Sciatic nerve (tissue), 2 donors: ENCODE data around the gene RAD51B. TPM values are rescaled to one million over a fixed set of nuclear protein-coding genes. Genes with fewer than 3 reads are reported as not detected.
"Not testable (repeated sequence)": the region's sequence is repeated elsewhere in the genome, so short reads cannot be mapped to it uniquely, and the experiment has no call there.

Source experiments
- ATAC-seq: fragments of 200-7000 bp; cut with Tn5 transposase; one replicate; pipeline ENCODE4 v1.9.1; 2020; ENCODE audit warnings: mild to moderate bottlenecking, moderate library complexity
- DNase-seq: peaks from one replicate; pipeline ENCODE4 v3.0.0-alpha.2; 2020; ENCODE audit warnings: low spot score
- intact Hi-C: fragments of 100-400 bp; cut with DNase I; formaldehyde crosslinking; loops from one replicate; pipeline ENCODE4 v1.14.2; 2022
- total RNA-seq: library from RNA; stranded (reverse); fragmentation: NEBNext Ultra II Directional; extraction: Animal tissue kit (Norgen Biotek cat#: 25700); gene quantifications from one replicate; pipeline ENCODE4 v1.2.1, GENCODE V29; 2021
- donor health status: DM: no; HTN: no; CAD: no.
- donor health status: DM: no; HTN: no; CAD: no.

RAD51B gene
- total RNA-seq, 1 donor from 2014 or later = 30.4 TPM

- intact Hi-C loops = no loop called here
- ATAC-seq = peak; percentile 49
Observed at GRCh38 chr14:68088451-68088854, 268.9 kb downstream of the RAD51B start.

GRCh38 chr14:68089146-68089731 is 269.7 kb downstream of the RAD51B start:
- ATAC-seq (peak; percentile 53), DNase-seq (no peak)

More at GRCh38 chr14:68088451-68088854, 268.9 kb downstream of the RAD51B start:
- DNase-seq = no peak

GRCh38 chr14:68094158-68094557 is 274.6 kb downstream of the RAD51B start:
- no peak for DNase-seq
- intact Hi-C loops = no loop called here
- ATAC-seq = no peak

More at GRCh38 chr14:68089146-68089731, 269.7 kb downstream of the RAD51B start:
- intact Hi-C loops = no loop called here

- ATAC-seq = no peak
- intact Hi-C loops = no loop called here
Observed at GRCh38 chr14:68094752-68095151, 275.2 kb downstream of the RAD51B start.

GRCh38 chr14:68097727-68098126 is 278.1 kb downstream of the RAD51B start:
- intact Hi-C loops = no loop called here
- no peak for ATAC-seq
- no peak for DNase-seq

More at GRCh38 chr14:68094752-68095151, 275.2 kb downstream of the RAD51B start:
- no peak for DNase-seq

- intact Hi-C loops = no loop called here
- DNase-seq (no peak), ATAC-seq (no peak)
Observed at GRCh38 chr14:68098834-68099233, 279.3 kb downstream of the RAD51B start.

- intact Hi-C loops = no loop called here
- ATAC-seq (peak; percentile 48), DNase-seq (no peak)
Observed at GRCh38 chr14:68099495-68100045, 280.0 kb downstream of the RAD51B start.

- intact Hi-C loops, ATAC-seq, DNase-seq: not testable (repeated sequence)
Observed at GRCh38 chr14:68101715-68102301, 282.2 kb downstream of the RAD51B start.

- no peak for DNase-seq
- ATAC-seq = no peak
- intact Hi-C loops = no loop called here
Observed at GRCh38 chr14:68103853-68104252, 284.3 kb downstream of the RAD51B start.

- intact Hi-C loops = no loop called here
- ATAC-seq = peak; percentile 50
- no peak for DNase-seq
Observed at GRCh38 chr14:68104518-68104917, 284.9 kb downstream of the RAD51B start.

GRCh38 chr14:68105816-68106215 is 286.2 kb downstream of the RAD51B start:
- ATAC-seq (no peak), DNase-seq (no peak)
- intact Hi-C loops = no loop called here

- no peak for ATAC-seq
- intact Hi-C loops = no loop called here
Observed at GRCh38 chr14:68106456-68106855, 286.9 kb downstream of the RAD51B start.

GRCh38 chr14:68106905-68107304 is 287.3 kb downstream of the RAD51B start:
- no peak for DNase-seq
- ATAC-seq = no peak
- intact Hi-C loops = no loop called here

More at GRCh38 chr14:68106456-68106855, 286.9 kb downstream of the RAD51B start:
- no peak for DNase-seq

- ATAC-seq (no peak), DNase-seq (no peak)
- intact Hi-C loops = no loop called here
Observed at GRCh38 chr14:68109132-68109900, 289.7 kb downstream of the RAD51B start.

- DNase-seq (no peak), ATAC-seq (no peak)
- intact Hi-C loops = no loop called here
Observed at GRCh38 chr14:68111097-68111852, 291.7 kb downstream of the RAD51B start.

GRCh38 chr14:68111853-68112270 is 292.3 kb downstream of the RAD51B start:
- no peak for ATAC-seq
- intact Hi-C loops = no loop called here
- DNase-seq = no peak

- no peak for ATAC-seq
- intact Hi-C loops = no loop called here
- DNase-seq = no peak
Observed at GRCh38 chr14:68112442-68112841, 292.9 kb downstream of the RAD51B start.

- intact Hi-C loops = no loop called here
- no peak for ATAC-seq
Observed at GRCh38 chr14:68113343-68113930, 293.9 kb downstream of the RAD51B start.

GRCh38 chr14:68115952-68116351 is 296.4 kb downstream of the RAD51B start:
- not testable (repeated sequence) for ATAC-seq

More at GRCh38 chr14:68113343-68113930, 293.9 kb downstream of the RAD51B start:
- DNase-seq = no peak

More at GRCh38 chr14:68115952-68116351, 296.4 kb downstream of the RAD51B start:
- DNase-seq, intact Hi-C loops: not testable (repeated sequence)
